GM23338 (cell line): ENCODE measurements around the gene VARS2.
"Not testable (repeated sequence)": the region's sequence is repeated elsewhere in the genome, so short reads cannot be mapped to it uniquely, and the experiment has no call there.

Source experiments
- EZH2phosphoT487 ChIP-seq: fragments of 200-600 bp; sonication (generic); IDR thresholded peaks from one replicate; pipeline ENCODE4 v1.8.1; 2018; ENCODE audit warnings: antibody characterized with exemption; ENCODE audit not compliant: unreplicated experiment
- TF ChIP-seq, protein P1 (sequence below), 2 experiments: fragments of 200-600 bp in 1 of 2; sonication (generic) in 1 of 2; conservative IDR thresholded peaks; 2 replicates each; pipeline versions ENCODE4 v1.5.1 to v1.6.1; 2016 to 2017; ENCODE audit warnings: antibody characterized with exemption in 2 of 2, low read depth in 2 of 2, mild to moderate bottlenecking in 2 of 2, moderate library complexity in 1 of 2

DNA sequence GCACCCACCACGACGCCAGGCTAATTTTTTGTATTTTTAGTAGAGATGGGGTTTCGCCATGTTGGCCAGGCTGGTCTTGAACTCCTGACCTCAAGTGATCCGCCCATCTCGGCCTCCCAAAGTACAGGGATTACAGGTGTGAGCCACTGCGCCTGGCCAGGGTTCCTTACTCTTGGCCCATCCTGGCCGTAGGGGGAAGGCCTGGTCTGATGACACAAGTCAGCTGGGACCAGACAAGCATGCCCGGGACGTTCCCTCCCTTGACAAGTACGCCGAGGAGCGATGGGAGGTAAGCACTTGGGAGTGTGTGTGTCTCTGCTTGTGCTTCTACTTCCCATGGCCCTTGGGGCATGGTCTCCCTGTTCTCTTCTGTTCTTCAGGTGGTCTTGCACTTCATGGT is 3.6 kb upstream of the VARS2 start:
- TF ChIP-seq, protein P1, sequence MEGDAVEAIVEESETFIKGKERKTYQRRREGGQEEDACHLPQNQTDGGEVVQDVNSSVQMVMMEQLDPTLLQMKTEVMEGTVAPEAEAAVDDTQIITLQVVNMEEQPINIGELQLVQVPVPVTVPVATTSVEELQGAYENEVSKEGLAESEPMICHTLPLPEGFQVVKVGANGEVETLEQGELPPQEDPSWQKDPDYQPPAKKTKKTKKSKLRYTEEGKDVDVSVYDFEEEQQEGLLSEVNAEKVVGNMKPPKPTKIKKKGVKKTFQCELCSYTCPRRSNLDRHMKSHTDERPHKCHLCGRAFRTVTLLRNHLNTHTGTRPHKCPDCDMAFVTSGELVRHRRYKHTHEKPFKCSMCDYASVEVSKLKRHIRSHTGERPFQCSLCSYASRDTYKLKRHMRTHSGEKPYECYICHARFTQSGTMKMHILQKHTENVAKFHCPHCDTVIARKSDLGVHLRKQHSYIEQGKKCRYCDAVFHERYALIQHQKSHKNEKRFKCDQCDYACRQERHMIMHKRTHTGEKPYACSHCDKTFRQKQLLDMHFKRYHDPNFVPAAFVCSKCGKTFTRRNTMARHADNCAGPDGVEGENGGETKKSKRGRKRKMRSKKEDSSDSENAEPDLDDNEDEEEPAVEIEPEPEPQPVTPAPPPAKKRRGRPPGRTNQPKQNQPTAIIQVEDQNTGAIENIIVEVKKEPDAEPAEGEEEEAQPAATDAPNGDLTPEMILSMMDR (conservative IDR thresholded peaks at IDR 0.05; ENCODE audit: low read depth in 2 of 2): not testable (repeated sequence)
- TF ChIP-seq EZH2phosphoT487: not testable (repeated sequence)
